BLaER1 (cell line): ENCODE data around the gene MYLIP.
"Not testable (repeated sequence)": the region's sequence is repeated elsewhere in the genome, so short reads cannot be mapped to it uniquely, and the experiment has no call there.

Experiments used
- H3K27ac ChIP-seq: shearing (Covaris generic); formaldehyde crosslinking; 2 replicates; pipeline ENCODE4 v1.8.1; 2022
- H3K27me3 ChIP-seq: shearing (Covaris generic); formaldehyde crosslinking; 2 replicates; pipeline ENCODE4 v1.8.1; 2022
- H3K36me3 ChIP-seq: shearing (Covaris generic); formaldehyde crosslinking; 2 replicates; pipeline ENCODE4 v1.8.1; 2022
- H3K4me1 ChIP-seq: shearing (Covaris generic); formaldehyde crosslinking; 2 replicates; pipeline ENCODE4 v1.8.1; 2022
- H3K4me2 ChIP-seq: shearing (Covaris generic); formaldehyde crosslinking; 2 replicates; pipeline ENCODE4 v1.8.1; 2022
- H3K4me3 ChIP-seq: shearing (Covaris generic); formaldehyde crosslinking; 2 replicates; pipeline ENCODE4 v1.8.1; 2022
- H3K9ac ChIP-seq: shearing (Covaris generic); formaldehyde crosslinking; 2 replicates; pipeline ENCODE4 v1.8.1; 2022
- H3K9me3 ChIP-seq: shearing (Covaris generic); formaldehyde crosslinking; 2 replicates; pipeline ENCODE4 v1.8.1; 2022
- H4K20me1 ChIP-seq: shearing (Covaris generic); formaldehyde crosslinking; 2 replicates; pipeline ENCODE4 v1.8.1; 2022
- Cebpa-rat ChIP-seq: shearing (Covaris generic); IDR thresholded peaks from 2 replicates; pipeline ENCODE4 v1.8.1; 2022

The MYLIP gene

GRCh38 chr6:16166871-16167608, 38.2 kb downstream of the MYLIP start:
- no peaks in the 10 kb centered on the region for H3K9me3 ChIP-seq
- no peak overlapping the region for H3K27ac ChIP-seq
- H3K4me2 ChIP-seq, result no peak overlapping the region; the same call in 1 of the 2 replicates
- H4K20me1 ChIP-seq, result no peaks in the 10 kb centered on the region
- no peak overlapping the region for H3K4me3 ChIP-seq
- H3K9ac ChIP-seq, result no peak overlapping the region
- H3K4me1 ChIP-seq, result peaks cover 32% of the 10 kb centered on the region
- no peaks in the 10 kb centered on the region for H3K27me3 ChIP-seq
- TF ChIP-seq Cebpa-rat, result no peak
- no peaks in the 10 kb centered on the region for H3K36me3 ChIP-seq

- Histone ChIP-seq H4K20me1 (no peaks in the 10 kb centered on the region), H3K9ac (no peak overlapping the region), H3K4me1 (peaks cover 25% of the 10 kb centered on the region), H3K9me3 (no peaks in the 10 kb centered on the region), H3K4me3 (no peak overlapping the region), H3K36me3 (no peaks in the 10 kb centered on the region), H3K27me3 (no peaks in the 10 kb centered on the region), H3K4me2 (peak overlapping the region; percentile 24; the same call in 1 of the 2 replicates), H3K27ac (no peak overlapping the region)
- no peak for TF ChIP-seq Cebpa-rat
These were observed 39.2 kb downstream of the MYLIP start for GRCh38 chr6:16168121-16168520.

- no peak overlapping the region for H3K4me3 ChIP-seq
- H3K9ac ChIP-seq, result no peak overlapping the region
- H3K36me3 ChIP-seq, result no peaks in the 10 kb centered on the region
- H3K27me3 ChIP-seq, result no peaks in the 10 kb centered on the region
- no peaks in the 10 kb centered on the region for H3K9me3 ChIP-seq
- no peak overlapping the region for H3K27ac ChIP-seq
- no peak for TF ChIP-seq Cebpa-rat
- H3K4me1 ChIP-seq, result peaks cover 31% of the 10 kb centered on the region
- H3K4me2 ChIP-seq, result peak overlapping the region; percentile 24; the same call in 1 of the 2 replicates
- H4K20me1 ChIP-seq, result no peaks in the 10 kb centered on the region
These were observed 40.0 kb downstream of the MYLIP start for GRCh38 chr6:16168858-16169257.

- Histone ChIP-seq H4K20me1 (no peaks in the 10 kb centered on the region), H3K27ac (no peak overlapping the region), H3K4me3 (no peak overlapping the region), H3K9ac (no peak overlapping the region), H3K4me1 (peaks cover 41% of the 10 kb centered on the region), H3K4me2 (no peak overlapping the region), H3K27me3 (no peaks in the 10 kb centered on the region), H3K36me3 (no peaks in the 10 kb centered on the region), H3K9me3 (no peaks in the 10 kb centered on the region)
- TF ChIP-seq Cebpa-rat, result no peak
These were observed 42.5 kb downstream of the MYLIP start for GRCh38 chr6:16171400-16171799.

GRCh38 chr6:16173167-16173940, 44.5 kb downstream of the MYLIP start:
- Histone ChIP-seq H3K9me3 (no peaks in the 10 kb centered on the region), H3K27me3 (no peaks in the 10 kb centered on the region), H3K27ac (no peak overlapping the region), H3K4me1 (peaks cover 26% of the 10 kb centered on the region), H3K9ac (no peak overlapping the region), H4K20me1 (no peaks in the 10 kb centered on the region), H3K4me3 (no peak overlapping the region), H3K4me2 (peak overlapping the region; percentile 50), H3K36me3 (no peaks in the 10 kb centered on the region)
- no peak for TF ChIP-seq Cebpa-rat

GRCh38 chr6:16174416-16175078, 45.7 kb downstream of the MYLIP start:
- Histone ChIP-seq H3K9me3 (no peaks in the 10 kb centered on the region), H3K4me1 (peaks cover 27% of the 10 kb centered on the region), H3K27me3 (no peaks in the 10 kb centered on the region), H3K36me3 (no peaks in the 10 kb centered on the region), H3K4me2 (peak overlapping the region; percentile 50), H3K27ac (no peak overlapping the region), H3K4me3 (no peak overlapping the region), H3K9ac (no peak overlapping the region), H4K20me1 (no peaks in the 10 kb centered on the region)
- TF ChIP-seq Cebpa-rat, result no peak

- H4K20me1 ChIP-seq, H3K36me3 ChIP-seq, H3K27me3 ChIP-seq, H3K27ac ChIP-seq, H3K9ac ChIP-seq, H3K4me3 ChIP-seq, H3K4me2 ChIP-seq: not testable (repeated sequence)
- Histone ChIP-seq H3K9me3 (peaks cover 13% of the 10 kb centered on the region), H3K4me1 (peaks cover 41% of the 10 kb centered on the region)
These were observed 47.7 kb downstream of the MYLIP start for GRCh38 chr6:16176600-16176999.

- H3K36me3 ChIP-seq, result no peaks in the 10 kb centered on the region
- TF ChIP-seq Cebpa-rat, result no peak
These were observed 49.0 kb downstream of the MYLIP start for GRCh38 chr6:16177881-16178280.

GRCh38 chr6:16178351-16178750, 49.5 kb downstream of the MYLIP start:
- H3K4me2 ChIP-seq, result no peak overlapping the region
- H3K9me3 ChIP-seq, result peaks cover 19% of the 10 kb centered on the region
- H3K27me3 ChIP-seq, result no peaks in the 10 kb centered on the region
- H3K36me3 ChIP-seq, result no peaks in the 10 kb centered on the region
- peaks cover 43% of the 10 kb centered on the region for H3K4me1 ChIP-seq
- no peak overlapping the region for H3K9ac ChIP-seq
- H3K27ac ChIP-seq, result no peak overlapping the region
- no peak for TF ChIP-seq Cebpa-rat
- no peaks in the 10 kb centered on the region for H4K20me1 ChIP-seq
- no peak overlapping the region for H3K4me3 ChIP-seq

More at GRCh38 chr6:16177881-16178280, 49.0 kb downstream of the MYLIP start:
- Histone ChIP-seq H3K27me3 (no peaks in the 10 kb centered on the region), H3K4me2 (no peak overlapping the region), H4K20me1 (no peaks in the 10 kb centered on the region), H3K9ac (no peak overlapping the region), H3K9me3 (peaks cover 19% of the 10 kb centered on the region), H3K4me1 (peaks cover 43% of the 10 kb centered on the region), H3K27ac (no peak overlapping the region), H3K4me3 (no peak overlapping the region)

GRCh38 chr6:16179063-16179462, 50.2 kb downstream of the MYLIP start:
- Histone ChIP-seq H4K20me1 (no peaks in the 10 kb centered on the region), H3K27me3 (no peaks in the 10 kb centered on the region), H3K4me1 (peaks cover 39% of the 10 kb centered on the region), H3K4me2 (peak overlapping the region; percentile 61; the same call in 1 of the 2 replicates), H3K4me3 (no peak overlapping the region), H3K36me3 (no peaks in the 10 kb centered on the region), H3K9ac (no peak overlapping the region), H3K27ac (no peak overlapping the region), H3K9me3 (peaks cover 19% of the 10 kb centered on the region)
- TF ChIP-seq Cebpa-rat, result no peak
